Natural killer cell (primary cell): ENCODE data around the gene KLHDC7A. TPM values are rescaled to one million over a fixed set of nuclear protein-coding genes. Genes with fewer than 3 reads are reported as not detected.

Experiments
- ATAC-seq, 3 donors: fragments of 150-1000 bp in 2 of 3; fragments of 200-7000 bp in 1 of 3; cut with Tn5 transposase; 1 replicate in 1 of 3; 2 replicates in 2 of 3; pipeline ENCODE4 v1.10.0; 2021; ENCODE audit warnings: mild to moderate bottlenecking in 2 of 3, moderate library complexity in 2 of 3
- DNase-seq, 2 donors: peaks; one replicate each; pipeline versions ENCODE4 v3.0.0 to v3.0.0-alpha.2; 2013 to 2021; ENCODE audit warnings: mixed read lengths in 1 of 2
- H3K27ac ChIP-seq: one replicate; pipeline ENCODE4 v1.5.1; 2013; ENCODE audit warnings: mild to moderate bottlenecking, low read length
- H3K27me3 ChIP-seq: one replicate; pipeline ENCODE4 v1.6.1; 2013; ENCODE audit warnings: low read length; ENCODE audit not compliant: control insufficient read depth, insufficient read depth
- H3K36me3 ChIP-seq: one replicate; pipeline ENCODE4 v1.6.1; 2013; ENCODE audit warnings: low read length; ENCODE audit not compliant: control insufficient read depth, insufficient read depth
- H3K4me1 ChIP-seq: one replicate; pipeline ENCODE4 v1.6.1; 2013; ENCODE audit warnings: low read length; ENCODE audit not compliant: control insufficient read depth, insufficient read depth
- H3K4me3 ChIP-seq: one replicate; pipeline ENCODE4 v1.5.1; 2013; ENCODE audit warnings: low read length
- H3K9me3 ChIP-seq: one replicate; pipeline ENCODE4 v1.6.1; 2013; ENCODE audit warnings: low read length; ENCODE audit not compliant: control insufficient read depth, insufficient read depth
- H3K27ac Mint-ChIP-seq, 2 donors: one replicate each; pipeline ENCODE4 v1.8.0; 2022; ENCODE audit warnings: mild to moderate bottlenecking in 2 of 2, mixed read lengths in 2 of 2, moderate library complexity in 1 of 2
- H3K27me3 Mint-ChIP-seq, 2 donors: one replicate each; pipeline ENCODE4 v1.8.0; 2022; ENCODE audit warnings: low read depth in 2 of 2, mixed read lengths in 2 of 2
- H3K36me3 Mint-ChIP-seq: one replicate; pipeline ENCODE4 v1.8.0; 2022; ENCODE audit warnings: mixed read lengths
- H3K4me1 Mint-ChIP-seq, 2 donors: one replicate each; pipeline ENCODE4 v1.8.0; 2022; ENCODE audit warnings: mixed read lengths in 2 of 2
- H3K4me3 Mint-ChIP-seq: one replicate; pipeline ENCODE4 v1.8.0; 2022; ENCODE audit warnings: mild to moderate bottlenecking, moderate library complexity, mixed read lengths
- H3K9me3 Mint-ChIP-seq, 2 donors: one replicate each; pipeline ENCODE4 v1.8.0; 2022; ENCODE audit warnings: mixed read lengths in 2 of 2
- CTCF ChIP-seq: fragments of 200-600 bp; IDR thresholded peaks from one replicate; pipeline ENCODE4 v1.8.0; 2022; ENCODE audit warnings: antibody characterized with exemption
- WGBS: methylation state at CpG from one replicate; pipeline ENCODE4 v1.1.7; 2013; ENCODE audit warnings: missing lambda C conversion rate; ENCODE audit not compliant: insufficient coverage; 5-methylcytosine and 5-hydroxymethylcytosine counted together
- intact Hi-C: fragments of 100-400 bp; cut with micrococcal nuclease; formaldehyde crosslinking; loops from one replicate; pipeline ENCODE4 v1.14.2; 2022
- total RNA-seq, 4 donors: library from RNA; stranded (reverse); fragments of 120-200 nt in 1 of 4; gene quantifications; one replicate each; pipeline versions ENCODE4 v1.2.3 to v1.2.4, GENCODE V29; 2013 to 2022

The KLHDC7A gene
- total RNA-seq, 3 donors from 2014 or later (not counting 1 experiment from before 2014, with no cell fraction given) = 0.43 TPM; not detected in 2

GRCh38 chr1:18528616-18529015 lies 47.9 kb downstream of the KLHDC7A start:
- no peaks in the 10 kb centered on the region for H3K9me3 ChIP-seq
- Mint-ChIP-seq H3K36me3 (no peaks in the 10 kb centered on the region), H3K27me3 (peaks cover 13 to 40% of the 10 kb centered on the region in 2 donors), H3K9me3 (no peaks in the 10 kb centered on the region), H3K4me1 (no peaks in the 10 kb centered on the region), H3K27ac (no peak overlapping the region), H3K4me3 (no peak overlapping the region)
- ATAC-seq = no peak
- no peaks in the 10 kb centered on the region for H3K4me1 ChIP-seq
- no peaks in the 10 kb centered on the region for H3K36me3 ChIP-seq
- intact Hi-C loops = no loop called here
- WGBS = 79% methylated on average over 2 of the region's 2 CpGs
- H3K27ac ChIP-seq = no peak overlapping the region
- H3K4me3 ChIP-seq = no peak overlapping the region
- no peak for DNase-seq
- H3K27me3 ChIP-seq = no peaks in the 10 kb centered on the region
- TF ChIP-seq CTCF = no peak

- no peaks in the 10 kb centered on the region for H3K9me3 Mint-ChIP-seq
- 87% methylated on average over 4 of the region's 4 CpGs for WGBS
- H3K36me3 Mint-ChIP-seq = no peaks in the 10 kb centered on the region
- no peaks in the 10 kb centered on the region for H3K4me1 Mint-ChIP-seq
- intact Hi-C loops = no loop called here
- H3K36me3 ChIP-seq = no peaks in the 10 kb centered on the region
- no peak overlapping the region for H3K27ac Mint-ChIP-seq
- no peak overlapping the region for H3K4me3 ChIP-seq
- H3K27ac ChIP-seq = no peak overlapping the region
- H3K27me3 ChIP-seq = no peaks in the 10 kb centered on the region
- DNase-seq (no peak), ATAC-seq (no peak)
- no peak for TF ChIP-seq CTCF
- no peaks in the 10 kb centered on the region for H3K4me1 ChIP-seq
- peaks cover 16 to 31% of the 10 kb centered on the region in 2 donors for H3K27me3 Mint-ChIP-seq
- no peaks in the 10 kb centered on the region for H3K9me3 ChIP-seq
- H3K4me3 Mint-ChIP-seq = no peak overlapping the region
These were observed 49.0 kb downstream of the KLHDC7A start for GRCh38 chr1:18529714-18530113.

DNA sequence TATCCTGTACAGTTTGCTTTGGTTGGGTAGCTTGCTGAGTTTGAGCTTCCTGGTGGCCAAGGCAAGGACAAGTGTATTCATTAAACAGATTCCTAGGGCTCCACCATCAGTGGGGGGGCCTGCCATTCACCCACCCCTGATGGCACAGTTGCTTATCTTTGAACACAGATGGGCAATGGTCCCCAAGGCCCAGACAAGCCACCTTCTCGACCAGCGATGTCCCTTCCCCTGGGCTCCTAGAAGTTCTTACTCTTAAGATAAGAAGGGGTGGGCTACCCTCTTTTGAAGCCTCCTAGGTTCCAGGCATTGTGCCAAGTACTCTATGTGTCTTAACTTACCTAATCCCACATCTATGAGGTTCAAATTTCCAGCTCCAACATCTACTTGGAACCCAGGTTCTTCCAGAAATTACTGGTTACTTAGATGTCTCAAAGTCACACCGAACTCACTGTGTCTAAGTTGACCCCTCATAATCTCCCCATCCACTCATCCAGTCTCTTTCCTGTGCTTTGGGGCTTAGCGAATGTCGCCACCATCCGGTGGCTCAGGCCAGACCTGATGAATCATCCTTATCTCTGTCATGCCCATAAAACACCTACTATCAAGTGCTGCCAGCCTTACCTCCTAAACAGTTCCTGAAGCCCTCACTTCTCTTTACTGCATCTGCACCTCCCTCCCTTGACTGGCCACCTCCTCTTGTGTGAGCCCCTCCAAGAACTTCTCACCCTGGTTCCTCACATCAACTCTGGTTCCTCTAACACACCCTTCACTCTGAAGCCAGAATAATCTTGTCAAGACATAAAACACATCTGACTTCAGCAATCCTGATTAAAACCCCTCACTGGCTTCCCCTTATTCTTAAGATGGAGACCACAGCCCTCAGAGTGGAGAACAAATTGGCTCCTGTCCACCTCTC lies 50.1 kb downstream of the KLHDC7A start:
- Mint-ChIP-seq H3K4me1 (no peaks in the 10 kb centered on the region), H3K9me3 (no peaks in the 10 kb centered on the region), H3K27ac (no peak overlapping the region), H3K27me3 (peaks cover 16 to 31% of the 10 kb centered on the region in 2 donors), H3K4me3 (no peak overlapping the region), H3K36me3 (no peaks in the 10 kb centered on the region)
- ATAC-seq (no peak), DNase-seq (no peak)
- no peak for TF ChIP-seq CTCF
- H3K4me1 ChIP-seq = no peaks in the 10 kb centered on the region
- H3K36me3 ChIP-seq = no peaks in the 10 kb centered on the region
- no peak overlapping the region for H3K4me3 ChIP-seq
- intact Hi-C loops = no loop called here
- no peaks in the 10 kb centered on the region for H3K9me3 ChIP-seq
- WGBS = 48% methylated on average over 6 of the region's 6 CpGs
- no peaks in the 10 kb centered on the region for H3K27me3 ChIP-seq
- H3K27ac ChIP-seq = no peak overlapping the region

DNA sequence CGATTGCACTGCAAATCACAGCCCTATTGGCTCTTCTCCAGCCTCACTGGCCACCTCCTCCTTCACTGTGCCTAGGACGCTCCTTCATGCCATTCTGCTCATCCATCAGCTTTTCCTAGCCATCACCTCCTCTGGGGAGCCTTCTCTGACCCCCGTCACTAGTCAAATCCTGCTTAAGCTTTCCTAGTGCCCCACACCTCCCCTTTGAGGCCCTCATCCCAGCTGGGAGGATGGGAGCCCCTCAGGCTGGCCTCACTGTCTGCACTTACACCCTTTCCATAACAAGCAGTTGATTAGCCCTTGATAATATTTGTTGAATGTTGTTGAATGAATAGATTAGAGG lies 50.7 kb downstream of the KLHDC7A start:
- no peak overlapping the region for H3K27ac ChIP-seq
- no peaks in the 10 kb centered on the region for H3K9me3 ChIP-seq
- Mint-ChIP-seq H3K36me3 (no peaks in the 10 kb centered on the region), H3K9me3 (no peaks in the 10 kb centered on the region), H3K27me3 (peaks cover 16 to 30% of the 10 kb centered on the region in 2 donors), H3K4me1 (no peaks in the 10 kb centered on the region), H3K27ac (no peak overlapping the region), H3K4me3 (no peak overlapping the region)
- no peak overlapping the region for H3K4me3 ChIP-seq
- no peaks in the 10 kb centered on the region for H3K4me1 ChIP-seq
- no peaks in the 10 kb centered on the region for H3K27me3 ChIP-seq
- ATAC-seq (no peak), DNase-seq (no peak)
- intact Hi-C loops = no loop called here
- WGBS = 50% methylated on average over 3 of the region's 3 CpGs
- H3K36me3 ChIP-seq = no peaks in the 10 kb centered on the region
- TF ChIP-seq CTCF = no peak
